A549 treated with GW870086 at 1 μM for 4 hours (cell line): ENCODE measurements around the gene ASIC2. TPM values are rescaled to one million over a fixed set of nuclear protein-coding genes. Genes with fewer than 3 reads are reported as not detected.

Experiments used
- total RNA-seq: library from RNA; stranded (reverse); fragments of 200-300 nt; extraction: Qiagen RNA extraction; gene quantifications from 5 replicates; pipeline ENCODE4 v1.2.3, GENCODE V29; 2022; ENCODE audit warnings: low read depth

Gene ASIC2
- total RNA-seq = 1.6 to 2.5 TPM (median 2.0 TPM) in 5 replicates

GRCh38 chr17:33292981-33293867 is at the start of gene ASIC2:
Gene ASIC2 (minus strand): TSS chr17:33293295.

